GM19238 (cell line): ENCODE data around the gene CRYGS.
"Not testable (repeated sequence)": the region's sequence is repeated elsewhere in the genome, so short reads cannot be mapped to it uniquely, and the experiment has no call there.

ENCODE experiments used
- DNase-seq: peaks from one replicate; pipeline ENCODE4 v3.0.0; 2011; ENCODE audit warnings: low spot score; ENCODE audit not compliant: insufficient read length

Gene CRYGS

GRCh38 chr3:186544281-186544680 lies at the start of gene CRYGS:
Gene CRYGS, minus strand, starts transcription at chr3:186544380. Its CDS starts 54 bp downstream, at chr3:186544326.
- DNase-seq = no peak

GRCh38 chr3:186593862-186594261 lies 49.7 kb upstream of the CRYGS start:
- DNase-seq = no peak

- DNase-seq = no peak
Observed at GRCh38 chr3:186592682-186593081, 48.5 kb upstream of the CRYGS start.

GRCh38 chr3:186590580-186591295 lies 46.6 kb upstream of the CRYGS start:
- no peak for DNase-seq

GRCh38 chr3:186589856-186590579 lies 45.8 kb upstream of the CRYGS start:
- DNase-seq = no peak

GRCh38 chr3:186589121-186589520 lies 44.9 kb upstream of the CRYGS start:
- no peak for DNase-seq

- no peak for DNase-seq
Observed at GRCh38 chr3:186588632-186589031, 44.5 kb upstream of the CRYGS start.

GRCh38 chr3:186587183-186587582 lies 43.0 kb upstream of the CRYGS start:
- DNase-seq = no peak

- not testable (repeated sequence) for DNase-seq
Observed at GRCh38 chr3:186586245-186586644, 42.1 kb upstream of the CRYGS start.

GRCh38 chr3:186583831-186584230 lies 39.7 kb upstream of the CRYGS start:
- no peak for DNase-seq

- DNase-seq = no peak
Observed at GRCh38 chr3:186582541-186582940, 38.4 kb upstream of the CRYGS start.

- no peak for DNase-seq
Observed at GRCh38 chr3:186580785-186581184, 36.6 kb upstream of the CRYGS start.

GRCh38 chr3:186577521-186577920 lies 33.3 kb upstream of the CRYGS start:
- no peak for DNase-seq

- DNase-seq = no peak
Observed at GRCh38 chr3:186571644-186572013, 27.4 kb upstream of the CRYGS start.

GRCh38 chr3:186570941-186571643 lies 26.9 kb upstream of the CRYGS start:
- DNase-seq = no peak

GRCh38 chr3:186570096-186570940 lies 26.1 kb upstream of the CRYGS start, which contains the start of gene DNAJB11:
Gene DNAJB11, plus strand, starts transcription at chr3:186570720. Its CDS starts 178 bp downstream, at chr3:186570898.
- DNase-seq = peak; percentile 88

- DNase-seq = no peak
Observed at GRCh38 chr3:186569779-186570095, 25.6 kb upstream of the CRYGS start.

GRCh38 chr3:186569361-186569760 lies 25.2 kb upstream of the CRYGS start:
- DNase-seq = not testable (repeated sequence)

- peak; percentile 72 for DNase-seq
Observed at GRCh38 chr3:186567072-186567921, 23.1 kb upstream of the CRYGS start, which contains the start of gene TBCCD1. Gene TBCCD1, minus strand, starts transcription at chr3:186567339. Its CDS starts 3,010 bp downstream, at chr3:186564329.

GRCh38 chr3:186566772-186567071 lies 22.5 kb upstream of the CRYGS start:
- DNase-seq = no peak

- no peak for DNase-seq
Observed at GRCh38 chr3:186564586-186564985, 20.4 kb upstream of the CRYGS start.
